ENCODE results near the gene FAM169A.
"Not testable (repeated sequence)": the region's sequence is repeated elsewhere in the genome, so short reads cannot be mapped to it uniquely, and the experiment has no call there.

FAM169A gene

DNA sequence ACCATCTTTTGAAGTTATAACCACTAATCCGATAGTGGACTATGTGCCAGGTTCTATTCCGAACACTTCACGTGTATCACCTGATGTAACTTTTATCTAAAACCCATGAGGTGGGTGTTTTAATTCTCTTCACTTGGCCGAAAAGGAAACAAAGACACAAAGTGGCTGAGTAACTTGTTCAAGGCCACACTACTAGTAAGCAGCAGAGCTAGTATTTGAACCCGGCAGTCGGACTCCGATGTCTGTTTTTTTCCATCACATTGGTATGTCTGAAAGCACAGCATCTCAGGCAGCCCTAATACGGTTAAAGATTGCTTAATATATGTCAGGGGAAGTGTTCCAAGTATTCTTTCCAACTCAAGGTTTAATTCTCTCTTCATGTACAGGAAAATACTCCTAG, 16.2 kb downstream of the FAM169A start:
- no peaks in the 10 kb centered on the region for H3K9me3 Mint-ChIP-seq
- peaks cover 4% of the 10 kb centered on the region for H3K36me3 Mint-ChIP-seq
- no peaks in the 10 kb centered on the region for H3K27me3 Mint-ChIP-seq
- no peak overlapping the region for H3K27ac Mint-ChIP-seq
- H3K4me1 Mint-ChIP-seq = peaks cover 68% of the 10 kb centered on the region
- H3K4me3 Mint-ChIP-seq = no peak overlapping the region

DNA sequence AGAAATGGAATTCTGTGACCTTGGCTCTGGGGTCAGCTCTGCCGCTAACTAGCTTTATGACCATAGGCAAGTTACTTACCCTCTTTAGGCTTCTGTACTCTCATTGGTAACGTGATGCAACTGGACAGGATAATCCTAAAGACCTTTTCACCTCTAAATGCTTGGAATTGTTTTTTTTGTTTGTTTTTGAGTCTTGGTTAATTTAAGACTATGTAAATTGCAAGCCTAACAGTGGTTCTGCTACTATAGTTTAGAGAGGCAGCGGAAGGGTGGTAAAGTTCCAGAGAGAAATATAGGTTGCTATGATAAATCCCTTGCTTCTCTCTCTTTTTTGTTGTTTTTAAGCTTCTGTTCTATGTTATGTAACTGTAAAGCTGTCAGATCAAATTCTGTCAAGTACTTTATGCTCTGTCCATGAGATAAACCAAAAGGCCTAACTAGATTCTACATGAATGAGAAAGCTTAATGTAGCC, 17.6 kb downstream of the FAM169A start:
- Mint-ChIP-seq H3K4me3 (no peak overlapping the region), H3K36me3 (peaks cover 1% of the 10 kb centered on the region), H3K9me3 (no peaks in the 10 kb centered on the region), H3K27ac (no peak overlapping the region), H3K27me3 (no peaks in the 10 kb centered on the region), H3K4me1 (peaks cover 71% of the 10 kb centered on the region)

DNA sequence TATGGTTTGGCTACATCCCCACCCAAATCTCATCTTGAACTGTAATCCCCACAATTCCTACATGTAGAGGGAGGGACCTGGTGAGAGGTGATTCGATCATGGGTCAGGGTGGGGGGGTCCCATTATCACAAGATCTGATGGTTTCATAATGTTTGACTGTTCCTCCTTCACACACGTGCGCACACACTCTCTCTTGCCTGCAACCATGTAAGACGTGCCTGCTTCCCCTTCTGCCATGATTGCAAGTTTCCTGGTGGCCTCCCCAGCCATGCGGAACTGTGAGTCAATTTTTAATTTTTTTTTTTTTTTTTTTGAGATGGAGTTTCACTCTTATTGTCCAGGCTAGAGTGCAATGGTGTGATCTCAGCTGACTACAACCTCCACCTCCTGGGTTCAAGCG, 27.0 kb downstream of the FAM169A start:
- H3K9me3 Mint-ChIP-seq = no peaks in the 10 kb centered on the region

DNA sequence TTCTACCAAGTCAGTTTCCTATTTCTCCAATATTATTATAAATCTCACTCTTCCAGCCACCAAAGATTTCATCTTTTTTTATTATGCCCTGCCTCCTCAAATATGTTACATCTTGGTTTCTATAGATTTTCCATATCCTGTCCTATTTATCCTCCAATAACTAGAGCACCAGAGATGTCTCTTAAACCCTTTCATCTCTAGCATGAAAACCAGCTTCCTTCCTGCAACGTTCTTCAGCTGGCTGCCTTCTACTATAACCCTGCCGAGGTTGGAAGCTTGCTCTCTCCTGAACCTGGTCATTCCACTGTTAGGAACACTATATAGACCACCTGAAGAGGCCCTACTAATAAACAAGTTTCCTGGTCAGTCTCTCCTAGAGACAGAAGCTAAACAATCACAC, 27.9 kb downstream of the FAM169A start:
- Mint-ChIP-seq H3K9me3 (no peaks in the 10 kb centered on the region), H3K27ac (no peak overlapping the region), H3K4me3 (no peak overlapping the region), H3K4me1 (peaks cover 24% of the 10 kb centered on the region), H3K36me3 (peaks cover 19% of the 10 kb centered on the region), H3K27me3 (no peaks in the 10 kb centered on the region)

More for the DNA sequence above, 27.0 kb downstream of the FAM169A start:
- Mint-ChIP-seq H3K36me3 (peaks cover 20% of the 10 kb centered on the region), H3K4me1 (peaks cover 33% of the 10 kb centered on the region), H3K4me3 (no peak overlapping the region), H3K27ac (no peak overlapping the region), H3K27me3 (no peaks in the 10 kb centered on the region)

DNA sequence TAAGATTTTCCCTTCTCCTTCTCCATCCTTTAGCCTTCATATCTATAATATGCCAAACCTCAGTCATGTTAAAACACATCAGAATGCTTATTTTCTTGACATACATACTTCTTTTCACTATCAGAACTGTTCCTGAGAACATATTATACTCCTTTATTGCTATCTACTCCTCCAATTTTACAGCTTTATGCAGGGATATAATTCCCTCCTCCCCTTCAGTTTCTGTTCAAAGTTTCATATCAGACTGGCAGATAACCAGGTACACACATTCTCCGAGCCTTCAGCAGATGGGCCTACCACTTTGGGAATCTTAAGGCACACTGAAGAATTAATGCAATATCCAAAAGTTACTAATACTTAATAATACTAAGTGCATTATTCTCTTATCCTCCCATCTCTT, 29.1 kb downstream of the FAM169A start:
- peaks cover 21% of the 10 kb centered on the region for H3K36me3 Mint-ChIP-seq
- H3K4me3 Mint-ChIP-seq = no peak overlapping the region
- no peak overlapping the region for H3K27ac Mint-ChIP-seq
- no peaks in the 10 kb centered on the region for H3K9me3 Mint-ChIP-seq
- H3K27me3 Mint-ChIP-seq = no peaks in the 10 kb centered on the region
- peaks cover 15% of the 10 kb centered on the region for H3K4me1 Mint-ChIP-seq

DNA sequence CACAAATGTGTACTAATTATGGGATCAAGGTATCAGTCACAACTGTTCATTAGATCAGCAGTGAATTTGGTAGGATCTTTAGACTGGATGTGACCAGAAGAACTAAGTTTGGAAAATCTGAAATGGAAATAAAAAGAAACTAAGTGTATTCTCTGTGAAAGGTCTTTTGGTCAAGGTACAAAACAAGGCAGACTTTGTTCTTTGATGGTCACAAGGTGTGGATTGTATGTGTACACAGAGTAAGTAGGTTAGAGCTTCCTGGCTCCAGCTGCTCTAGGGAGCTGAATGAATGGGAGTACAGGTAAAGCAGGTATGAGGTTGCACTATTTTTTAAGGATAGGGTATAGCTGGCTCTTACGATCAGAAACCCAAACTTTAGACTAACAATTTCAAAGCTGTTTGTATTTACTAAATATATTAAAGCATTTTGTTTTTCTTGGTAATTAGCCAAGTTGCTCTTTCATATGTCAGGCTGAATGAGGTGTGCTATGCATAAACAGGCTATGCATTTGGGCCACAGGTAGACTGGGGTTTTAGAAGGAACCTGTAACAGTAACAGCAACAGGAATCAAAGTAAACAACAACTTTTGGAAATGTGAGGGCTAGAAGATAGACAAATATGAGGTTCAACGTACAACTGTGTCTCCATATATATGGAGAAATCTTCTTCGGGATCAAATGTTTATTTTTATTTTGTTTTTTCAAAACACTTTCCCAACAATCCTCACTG, 32.5 kb downstream of the FAM169A start:
- Mint-ChIP-seq H3K4me3 (no peak overlapping the region), H3K4me1 (peaks cover 8% of the 10 kb centered on the region), H3K9me3 (no peaks in the 10 kb centered on the region), H3K27me3 (no peaks in the 10 kb centered on the region), H3K36me3 (peaks cover 27% of the 10 kb centered on the region), H3K27ac (no peak overlapping the region)

DNA sequence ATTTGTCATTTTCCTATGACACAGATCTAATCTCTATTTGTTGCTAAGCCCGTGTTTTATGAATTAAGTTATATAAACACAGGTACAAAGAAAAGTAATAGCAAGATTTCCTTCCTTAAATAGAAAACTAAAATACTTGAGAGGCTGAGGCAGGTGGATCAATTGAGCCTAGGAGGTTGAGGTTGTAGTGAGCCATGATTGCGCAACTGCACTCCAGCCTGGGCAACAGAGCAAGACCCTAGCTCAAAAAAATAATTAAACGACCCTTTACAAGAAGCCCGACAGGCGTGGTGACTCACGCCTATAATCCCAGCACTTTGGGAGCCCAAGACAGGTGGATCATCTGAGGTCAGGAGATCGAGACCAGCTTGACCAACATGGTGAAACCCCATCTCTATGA, 36.8 kb downstream of the FAM169A start:
- peaks cover 15% of the 10 kb centered on the region for H3K36me3 Mint-ChIP-seq
- H3K27ac Mint-ChIP-seq = no peak overlapping the region
- H3K4me1 Mint-ChIP-seq = peaks cover 4% of the 10 kb centered on the region

DNA sequence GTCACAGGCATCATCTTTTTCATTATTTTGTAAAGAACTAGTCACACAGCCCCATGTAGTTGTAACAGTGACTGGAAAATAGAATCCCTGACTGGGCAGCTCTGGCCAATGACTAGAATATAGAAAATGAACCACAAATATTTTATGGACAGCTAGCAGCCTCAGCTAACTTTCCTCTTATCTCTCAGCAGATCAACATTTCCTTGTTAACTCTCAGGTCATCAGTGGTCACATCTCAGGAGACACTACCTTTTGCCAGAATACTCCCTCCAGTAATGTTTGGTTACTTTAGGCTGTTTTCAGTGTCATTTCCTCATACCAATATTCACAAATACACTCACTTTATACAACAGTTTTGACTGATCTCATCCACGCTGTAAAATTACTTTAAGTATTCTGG, 43.9 kb downstream of the FAM169A start:
- no peaks in the 10 kb centered on the region for H3K9me3 Mint-ChIP-seq

More for the DNA sequence above, 36.8 kb downstream of the FAM169A start:
- no peaks in the 10 kb centered on the region for H3K27me3 Mint-ChIP-seq
- H3K9me3 Mint-ChIP-seq = no peaks in the 10 kb centered on the region
- no peak overlapping the region for H3K4me3 Mint-ChIP-seq

DNA sequence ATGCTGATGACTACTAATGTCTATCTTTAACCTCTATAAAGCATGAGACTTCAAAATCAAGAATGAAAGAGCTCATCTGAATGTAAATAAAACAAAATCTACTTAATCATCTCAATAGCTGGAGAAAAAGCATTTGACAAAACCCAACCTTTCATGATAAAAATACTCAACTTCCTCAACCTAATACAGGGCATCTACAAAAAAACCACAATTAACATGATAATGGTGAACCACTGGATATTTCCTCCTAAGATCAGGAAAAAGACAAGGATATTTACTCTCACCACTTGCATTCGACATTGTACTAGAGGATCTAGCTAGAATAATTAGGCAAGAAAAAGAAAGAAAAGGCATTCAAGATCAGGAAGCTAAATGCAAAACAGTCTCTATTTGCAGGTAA, 49.3 kb downstream of the FAM169A start:
- no peak overlapping the region for H3K27ac Mint-ChIP-seq

More for the DNA sequence above, 43.9 kb downstream of the FAM169A start:
- Mint-ChIP-seq H3K36me3 (peaks cover 11% of the 10 kb centered on the region), H3K27ac (no peak overlapping the region), H3K27me3 (no peaks in the 10 kb centered on the region), H3K4me1 (peaks cover 16% of the 10 kb centered on the region), H3K4me3 (no peak overlapping the region)

DNA sequence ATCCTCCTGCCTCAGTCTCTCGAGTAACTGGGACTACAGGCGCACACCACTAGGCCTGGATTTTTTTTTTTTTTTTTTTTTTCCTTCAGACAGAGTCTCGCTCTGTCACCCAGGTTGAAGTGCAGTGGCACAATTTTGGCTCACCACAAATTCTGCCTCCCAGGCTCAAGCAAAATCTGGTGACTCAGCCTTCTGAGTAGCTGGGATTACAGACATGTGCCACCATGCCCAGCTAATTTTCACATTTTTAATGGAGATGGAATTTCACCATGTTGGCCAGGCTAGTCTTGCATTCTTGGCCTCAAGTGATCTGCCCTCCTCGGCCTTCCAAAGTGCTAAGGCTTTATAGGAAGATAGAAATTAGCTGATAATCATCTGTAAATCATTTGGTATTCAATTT, 55.3 kb downstream of the FAM169A start:
- H3K27me3 Mint-ChIP-seq = no peaks in the 10 kb centered on the region
- no peaks in the 10 kb centered on the region for H3K9me3 Mint-ChIP-seq

More for the DNA sequence above, 49.3 kb downstream of the FAM169A start:
- Mint-ChIP-seq H3K27me3 (no peaks in the 10 kb centered on the region), H3K4me3 (no peak overlapping the region), H3K9me3 (no peaks in the 10 kb centered on the region), H3K4me1 (peaks cover 26% of the 10 kb centered on the region), H3K36me3 (peaks cover 13% of the 10 kb centered on the region)

DNA sequence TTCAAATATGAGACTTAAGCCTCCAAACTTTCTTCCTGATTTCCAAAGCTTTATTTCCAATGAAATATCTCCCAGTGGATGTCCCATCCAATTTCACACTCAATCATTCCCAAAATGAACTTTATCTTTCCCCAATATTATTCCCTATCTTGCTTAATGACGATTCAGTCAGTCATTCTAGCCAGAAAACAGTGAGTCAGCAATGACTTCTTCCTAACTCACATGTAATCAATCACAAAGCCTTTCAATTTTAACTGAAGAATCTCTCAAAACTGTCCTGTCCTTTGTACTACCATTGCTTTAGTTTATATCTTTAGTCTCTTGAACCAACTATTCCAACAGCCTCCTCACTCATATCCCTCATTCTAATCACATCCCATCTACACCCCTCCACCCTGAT, 64.2 kb downstream of the FAM169A start:
- no peak overlapping the region for H3K4me3 Mint-ChIP-seq
- no peaks in the 10 kb centered on the region for H3K27me3 Mint-ChIP-seq
- H3K36me3 Mint-ChIP-seq = peaks cover 4% of the 10 kb centered on the region
- H3K27ac Mint-ChIP-seq = no peak overlapping the region
- no peaks in the 10 kb centered on the region for H3K9me3 Mint-ChIP-seq
- H3K4me1 Mint-ChIP-seq = no peaks in the 10 kb centered on the region

More for the DNA sequence above, 55.3 kb downstream of the FAM169A start:
- Mint-ChIP-seq H3K36me3 (peaks cover 16% of the 10 kb centered on the region), H3K4me1 (peaks cover 5% of the 10 kb centered on the region), H3K27ac (no peak overlapping the region), H3K4me3 (no peak overlapping the region)

DNA sequence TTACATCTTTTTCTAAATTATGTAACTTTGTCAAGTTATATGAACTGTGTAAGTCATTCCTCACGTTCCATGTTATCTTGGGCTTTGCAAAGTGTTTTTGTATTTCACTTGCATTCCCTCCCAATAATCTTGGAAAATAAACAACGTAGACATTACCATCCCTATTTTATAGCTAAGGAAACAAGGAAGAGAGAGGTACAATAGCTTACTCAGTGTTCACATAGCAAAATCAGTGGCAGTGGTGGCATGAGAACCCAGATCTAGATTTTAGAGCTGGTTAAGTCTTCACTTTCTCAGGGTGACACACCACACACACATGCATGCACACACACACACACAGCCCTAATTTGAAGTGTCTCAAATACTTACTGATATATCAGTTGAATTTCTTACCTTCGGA, 65.0 kb downstream of the FAM169A start:
- no peaks in the 10 kb centered on the region for H3K4me1 Mint-ChIP-seq
- H3K9me3 Mint-ChIP-seq = no peaks in the 10 kb centered on the region
- peaks cover 5% of the 10 kb centered on the region for H3K36me3 Mint-ChIP-seq
- H3K27me3 Mint-ChIP-seq = no peaks in the 10 kb centered on the region
- H3K27ac Mint-ChIP-seq = no peak overlapping the region
- H3K4me3 Mint-ChIP-seq = no peak overlapping the region

DNA sequence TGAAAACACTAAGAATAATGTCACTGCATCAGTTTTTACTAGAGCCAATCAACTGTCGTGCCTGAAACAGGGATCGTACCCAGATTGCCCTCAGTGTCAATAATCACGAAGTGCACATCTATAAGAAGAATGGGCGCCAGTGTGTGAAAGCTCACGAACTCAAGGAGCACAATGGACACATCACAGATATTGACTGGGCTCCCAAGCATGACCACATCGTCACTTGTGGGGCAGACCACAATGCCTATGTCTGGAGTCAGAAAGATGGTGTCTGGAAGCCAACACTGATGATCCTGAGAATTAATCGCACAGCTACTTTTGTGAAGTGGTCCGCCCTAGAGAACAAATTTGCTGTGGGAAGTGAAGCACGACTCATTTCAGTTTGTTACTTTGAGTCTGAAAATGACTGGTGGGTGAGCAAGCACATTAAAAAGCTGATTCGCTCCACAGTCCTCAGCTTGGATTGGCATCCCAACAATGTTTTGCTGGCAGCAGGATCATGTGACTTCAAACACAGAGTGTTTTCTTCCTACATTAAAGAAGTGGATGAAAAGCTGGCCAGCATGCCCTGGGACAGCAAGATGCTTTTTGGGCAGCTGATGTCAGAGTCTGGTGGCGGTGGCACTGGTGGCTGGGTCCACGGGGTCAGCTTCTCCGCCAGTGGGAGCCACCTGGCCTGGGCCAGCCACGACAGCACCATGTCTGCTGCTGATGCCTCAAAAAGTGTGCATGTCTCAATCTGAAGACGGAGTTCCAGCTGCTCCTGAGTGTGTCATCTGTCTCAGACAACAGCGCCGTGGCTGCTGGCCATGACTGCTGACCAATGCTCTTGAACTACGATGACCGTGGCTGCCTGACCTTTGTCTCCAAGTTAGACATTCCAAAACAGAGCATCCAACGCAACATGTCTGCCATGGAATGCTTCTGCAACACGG, 66.9 kb downstream of the FAM169A start:
- no peak overlapping the region for H3K27ac Mint-ChIP-seq
- no peaks in the 10 kb centered on the region for H3K4me1 Mint-ChIP-seq

DNA sequence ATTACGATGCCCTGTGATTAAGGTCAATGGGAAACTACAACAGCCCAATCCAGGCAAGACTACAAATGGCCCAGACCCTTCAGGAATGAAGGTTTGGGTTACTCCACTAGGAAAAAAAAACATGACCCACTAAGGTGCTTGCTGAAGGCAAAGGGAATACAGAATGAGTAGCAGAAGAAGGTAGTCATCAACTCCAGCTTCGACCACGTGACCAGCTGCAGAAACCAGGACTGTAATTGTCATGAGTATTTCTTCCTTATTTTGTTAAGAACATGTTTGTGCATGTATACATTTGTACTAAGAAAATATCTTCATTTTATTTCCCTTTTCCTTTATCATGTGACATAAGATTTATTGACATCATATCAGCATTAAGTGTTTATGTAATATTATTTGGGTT, 74.5 kb downstream of the FAM169A start:
- H3K4me1 Mint-ChIP-seq, H3K4me3 Mint-ChIP-seq, H3K9me3 Mint-ChIP-seq, H3K27me3 Mint-ChIP-seq, H3K27ac Mint-ChIP-seq: not testable (repeated sequence)
- peaks cover 26% of the 10 kb centered on the region for H3K36me3 Mint-ChIP-seq

More for the DNA sequence above, 66.9 kb downstream of the FAM169A start:
- Mint-ChIP-seq H3K9me3 (no peaks in the 10 kb centered on the region), H3K4me3 (no peak overlapping the region), H3K27me3 (no peaks in the 10 kb centered on the region), H3K36me3 (peaks cover 13% of the 10 kb centered on the region)

DNA sequence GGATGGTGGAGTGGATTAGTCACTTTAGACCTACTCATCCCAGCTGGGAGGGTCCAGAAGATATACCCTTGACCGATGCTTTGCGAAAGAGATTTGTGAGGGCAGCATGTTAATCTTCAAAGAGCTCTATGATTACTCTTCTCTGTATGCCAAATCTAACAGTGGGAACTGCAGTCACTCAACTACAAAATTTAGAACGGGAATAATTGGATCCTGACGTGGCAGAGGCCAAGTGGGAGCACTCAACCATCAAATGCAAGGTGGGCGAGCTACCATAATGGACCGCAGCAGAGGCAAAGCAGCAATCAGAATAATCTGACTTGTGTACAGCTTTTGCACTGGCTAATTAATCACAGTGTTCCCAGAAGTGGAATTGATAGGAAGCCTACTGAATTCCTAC, 78.8 kb downstream of the FAM169A start:
- no peak overlapping the region for H3K27ac Mint-ChIP-seq

DNA sequence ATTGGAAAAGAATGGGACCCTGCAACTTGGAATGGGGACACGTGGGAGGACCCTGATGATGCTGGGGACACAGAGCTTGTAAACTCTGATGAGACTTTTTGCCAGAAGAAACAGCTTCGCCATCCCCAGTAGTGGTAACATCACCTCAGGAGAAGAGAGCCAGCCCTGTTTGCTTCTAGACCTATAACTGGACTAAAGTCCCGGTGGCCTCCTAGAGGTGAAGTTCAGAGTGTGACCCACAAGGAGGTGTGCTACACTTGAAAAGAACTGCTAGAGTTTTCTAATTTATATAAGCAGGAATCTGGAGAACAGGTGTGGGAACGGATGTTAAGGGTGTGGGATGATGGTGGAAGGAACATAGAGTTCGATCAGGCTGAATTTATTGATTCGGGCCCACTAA, 79.3 kb downstream of the FAM169A start:
- H3K4me1 Mint-ChIP-seq = no peaks in the 10 kb centered on the region
- H3K4me3 Mint-ChIP-seq = no peak overlapping the region
- H3K27ac Mint-ChIP-seq = no peak overlapping the region
- H3K36me3 Mint-ChIP-seq = peaks cover 8% of the 10 kb centered on the region
- H3K27me3 Mint-ChIP-seq = no peaks in the 10 kb centered on the region
- H3K9me3 Mint-ChIP-seq = no peaks in the 10 kb centered on the region

More for the DNA sequence above, 78.8 kb downstream of the FAM169A start:
- Mint-ChIP-seq H3K9me3 (no peaks in the 10 kb centered on the region), H3K36me3 (peaks cover 11% of the 10 kb centered on the region), H3K4me3 (no peak overlapping the region), H3K4me1 (no peaks in the 10 kb centered on the region), H3K27me3 (no peaks in the 10 kb centered on the region)
